Endometrial microvascular endothelial cells (primary cell): ENCODE results near the gene ANKS1B. TPM values are rescaled to one million over a fixed set of nuclear protein-coding genes. Genes with fewer than 3 reads are reported as not detected.
"Not testable (repeated sequence)": the region's sequence is repeated elsewhere in the genome, so short reads cannot be mapped to it uniquely, and the experiment has no call there.

Source experiments
- in situ Hi-C: cut with HindIII; loops from 2 replicates; pipeline ENCODE4 v1.10.0; 2017; ENCODE audit warnings: low sequenced_read_pairs, low pct_unique_long_range_greater_than_20kb; ENCODE audit errors: inconsistent ontology term
- total RNA-seq: library from RNA; depleted of rRNA; stranded (reverse); fragments of >200 nt; gene quantifications from one replicate; pipeline ENCODE4 v1.2.3, GENCODE V29; 2015; ENCODE audit errors: inconsistent ontology term

ANKS1B gene
- total RNA-seq, 1 donor from 2014 or later = not detected

DNA sequence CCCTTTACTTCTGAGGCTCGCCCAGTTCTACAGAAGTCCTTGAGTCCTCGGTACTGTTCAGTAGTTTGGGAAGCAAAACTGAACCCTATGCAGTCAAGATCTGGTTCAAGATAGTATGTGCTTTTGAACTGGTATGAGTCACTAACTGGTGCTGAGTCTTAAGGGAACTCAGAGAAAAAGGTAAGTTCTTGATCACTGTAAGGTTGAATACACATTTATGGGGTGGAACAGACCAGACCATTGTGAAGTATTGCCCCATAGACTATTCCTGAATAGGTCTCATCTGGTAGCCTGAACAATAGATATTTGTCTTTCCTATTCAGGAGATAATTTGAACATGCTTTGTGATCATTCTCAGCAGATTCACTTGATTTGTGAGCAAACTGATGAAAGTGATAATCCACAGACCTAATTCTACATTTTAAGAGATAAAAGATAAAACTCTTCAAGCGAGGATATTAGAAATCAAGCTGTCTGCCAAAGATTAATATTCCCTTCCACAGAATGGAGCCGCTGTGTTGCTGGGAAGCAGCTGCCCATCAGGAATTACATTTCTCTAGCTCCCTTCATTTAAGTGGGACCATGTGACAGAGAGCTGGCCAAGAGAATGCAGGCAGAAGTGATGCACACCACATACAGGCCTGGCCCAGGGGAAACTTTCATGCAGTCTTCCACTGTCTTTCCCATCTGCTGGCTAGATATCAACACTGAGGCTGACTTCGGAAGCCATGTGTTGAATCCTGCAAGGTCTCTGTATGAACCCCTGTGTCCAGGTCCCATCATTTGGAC is 707.0 kb downstream of the ANKS1B start:
- in situ Hi-C loops = no loop called here

DNA sequence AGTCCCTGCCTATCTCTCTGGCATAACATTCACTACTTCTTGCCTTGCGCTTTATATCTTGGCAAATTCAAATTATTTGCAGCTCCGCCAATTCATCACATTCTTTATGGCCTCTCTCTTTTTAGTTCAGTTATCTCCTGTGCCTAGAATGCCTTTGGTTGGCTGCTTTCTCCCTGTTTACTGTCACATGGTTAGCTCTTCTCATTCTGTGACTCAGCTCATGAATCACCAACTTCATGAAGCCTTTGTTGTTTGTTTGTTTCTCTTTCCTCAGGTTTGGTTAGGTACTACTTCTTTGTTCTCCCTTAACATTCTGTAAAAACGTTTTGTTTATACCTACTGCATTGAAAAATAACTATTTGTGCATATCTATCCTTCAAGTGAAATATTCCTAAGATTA is 713.7 kb downstream of the ANKS1B start:
- in situ Hi-C loops = no loop called here

GRCh38 chr12:99267038-99267437 is 717.7 kb downstream of the ANKS1B start:
- in situ Hi-C loops = no loop called here

DNA sequence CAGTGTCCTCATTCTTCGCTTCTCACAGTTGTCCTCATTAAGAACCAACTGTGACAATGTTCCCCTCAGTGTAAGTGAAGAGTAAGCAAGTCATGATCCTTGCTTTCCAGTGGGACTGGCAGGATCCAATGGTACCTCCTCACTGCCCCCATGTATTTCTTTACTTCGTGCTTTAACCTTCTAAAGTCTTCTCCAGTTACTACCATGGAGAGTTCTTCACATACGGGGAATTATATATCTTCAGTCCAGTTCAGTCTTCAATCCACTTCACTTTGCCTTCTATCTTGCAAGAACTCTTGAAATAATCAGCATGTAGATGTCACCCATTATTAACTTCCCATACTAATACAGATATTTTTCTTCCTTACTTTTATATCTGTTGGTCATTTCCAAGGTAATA is 719.1 kb downstream of the ANKS1B start:
- in situ Hi-C loops = no loop called here

DNA sequence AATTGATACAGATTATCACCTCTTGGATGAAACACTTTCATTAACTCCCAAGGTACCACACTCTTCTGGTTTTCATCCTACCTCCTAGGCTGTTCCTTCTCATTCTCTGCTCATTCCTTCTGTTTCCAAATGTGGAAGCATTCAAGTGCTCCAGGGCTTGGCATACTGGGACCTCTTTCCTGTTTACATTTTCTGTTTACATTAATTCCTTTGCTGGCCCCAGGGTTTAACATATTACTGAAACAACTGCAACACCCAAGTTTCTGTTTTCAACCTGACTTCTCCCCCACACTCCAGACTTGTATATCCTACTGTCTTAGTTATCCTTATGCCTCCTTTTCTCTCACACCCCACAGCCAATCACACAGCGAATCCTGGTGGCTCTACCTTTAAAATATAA is 723.5 kb downstream of the ANKS1B start:
- in situ Hi-C loops = no loop called here

- in situ Hi-C loops = no loop called here
Measured at GRCh38 chr12:99260456-99260996, 724.2 kb downstream of the ANKS1B start.

- in situ Hi-C loops = no loop called here
Measured at GRCh38 chr12:99259040-99259934, 725.4 kb downstream of the ANKS1B start.

- in situ Hi-C loops = no loop called here
Measured at GRCh38 chr12:99257672-99258071, 727.1 kb downstream of the ANKS1B start.

DNA sequence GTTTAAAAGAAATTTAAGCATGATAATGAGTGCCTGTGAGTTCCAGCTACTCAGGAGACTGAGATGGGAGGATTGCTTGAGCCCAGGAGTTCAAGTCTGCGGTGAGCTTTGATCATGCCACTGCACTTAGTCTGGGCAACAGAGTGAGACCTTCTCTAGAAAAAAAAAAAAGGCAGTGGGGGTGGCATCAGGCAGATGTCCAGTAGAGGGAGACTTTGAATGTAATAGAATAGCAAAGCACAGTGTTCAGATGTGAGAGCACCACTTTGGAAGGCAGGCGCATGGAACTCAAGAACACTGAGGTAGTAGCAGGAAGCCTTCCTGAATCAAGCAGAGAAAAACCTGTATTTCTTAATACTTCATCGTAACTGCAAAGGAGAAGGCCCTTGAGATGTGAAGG is 731.7 kb downstream of the ANKS1B start:
- in situ Hi-C loops = no loop called here

GRCh38 chr12:99250091-99250490 is 734.6 kb downstream of the ANKS1B start:
- in situ Hi-C loops = no loop called here

DNA sequence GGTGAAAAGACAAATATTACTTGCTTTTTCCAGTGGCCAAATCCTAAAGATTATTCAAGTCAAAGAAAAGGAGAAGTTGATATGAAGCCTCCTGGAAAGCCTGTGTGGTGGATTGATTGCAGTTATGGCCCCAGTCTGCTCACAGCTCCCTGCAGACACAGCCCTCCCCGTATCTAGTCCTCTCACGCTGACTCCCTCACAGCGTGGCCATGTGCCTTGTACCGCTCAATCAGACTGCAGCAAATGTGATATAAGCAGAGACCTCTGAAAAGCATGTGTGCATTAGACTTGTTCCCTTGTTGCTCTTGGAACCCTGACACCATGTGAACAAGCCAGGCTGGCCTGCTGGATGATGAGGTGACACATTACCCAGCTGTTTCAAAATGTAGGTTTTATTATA is 735.2 kb downstream of the ANKS1B start:
- in situ Hi-C loops = no loop called here

GRCh38 chr12:99237907-99238538 is 746.7 kb downstream of the ANKS1B start:
- in situ Hi-C loops = not testable (repeated sequence)

DNA sequence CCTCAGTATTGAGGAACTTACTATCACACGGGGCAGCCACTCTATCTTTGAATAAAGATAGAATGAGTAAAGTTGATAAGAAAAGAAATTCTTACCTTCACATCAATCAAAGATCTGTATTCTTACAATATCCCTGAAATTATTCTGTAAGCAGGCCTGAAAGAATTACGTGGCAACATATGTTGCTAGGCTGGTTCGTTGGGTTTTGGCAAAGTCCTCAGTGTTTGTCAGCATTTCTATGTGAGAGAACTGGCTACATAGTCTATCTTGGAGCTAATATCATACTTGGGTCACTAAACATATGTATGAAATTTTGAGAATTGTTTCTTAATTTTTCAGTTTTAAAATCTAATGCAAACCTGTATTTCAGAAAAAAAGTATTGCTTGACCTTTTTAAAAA is 749.4 kb downstream of the ANKS1B start:
- in situ Hi-C loops = no loop called here

DNA sequence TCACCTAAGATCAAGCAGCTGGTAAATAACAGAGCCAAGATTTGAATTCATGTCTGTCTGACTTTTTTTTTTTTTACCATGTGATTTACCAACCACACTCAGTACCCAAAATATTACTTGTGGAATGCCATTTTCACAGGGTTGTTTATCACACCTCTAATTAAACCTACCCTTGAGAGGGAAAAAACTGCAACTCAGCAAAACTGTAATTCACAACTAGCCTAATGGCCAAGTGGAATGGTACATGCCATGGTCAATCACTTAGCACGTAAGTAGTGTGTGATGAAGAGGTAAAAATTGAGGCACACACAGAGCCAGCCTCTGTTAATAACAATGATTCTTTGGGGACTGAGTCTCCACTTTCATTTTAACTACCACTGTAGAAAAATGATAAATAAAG is 750.0 kb downstream of the ANKS1B start:
- in situ Hi-C loops = no loop called here

DNA sequence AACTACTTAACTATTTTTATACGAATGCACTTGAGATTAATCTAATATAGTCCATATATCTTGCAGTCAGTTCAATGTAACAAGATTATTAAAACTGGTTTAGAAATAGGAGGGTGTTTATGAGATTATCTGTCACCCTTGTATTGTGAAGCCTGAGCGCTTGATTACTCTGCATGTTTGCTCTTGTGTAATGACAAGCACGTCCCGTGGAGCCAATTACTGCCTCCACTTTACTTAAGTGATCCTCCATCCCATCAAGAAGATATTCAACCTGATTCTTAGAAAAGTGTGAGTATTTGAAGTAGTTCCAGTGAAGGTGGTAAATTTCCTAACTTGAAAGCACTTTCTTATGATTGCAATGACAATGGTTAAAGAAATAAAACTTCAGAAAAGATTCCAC is 752.4 kb downstream of the ANKS1B start:
- in situ Hi-C loops = no loop called here

- in situ Hi-C loops = no loop called here
Measured at GRCh38 chr12:99231031-99231430, 753.7 kb downstream of the ANKS1B start.

DNA sequence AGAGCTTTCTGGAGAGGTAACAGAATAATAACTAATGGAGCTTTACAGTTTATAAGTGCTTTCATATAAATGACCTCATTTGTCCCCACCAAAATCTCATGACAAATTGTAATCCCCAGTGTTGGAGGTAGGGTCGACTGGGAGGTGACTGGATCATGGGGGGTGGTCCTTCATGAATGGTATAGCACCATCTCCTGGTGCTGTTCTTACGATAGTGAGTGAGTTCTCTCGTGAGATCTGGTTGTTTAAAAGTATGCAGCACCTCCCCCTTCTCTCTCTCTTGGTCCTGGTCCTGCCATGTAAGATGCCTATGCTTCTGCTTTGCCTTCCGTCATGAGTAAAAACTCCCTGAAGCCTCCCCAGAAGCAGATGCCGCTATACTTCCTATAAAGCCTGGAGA is 760.5 kb downstream of the ANKS1B start:
- in situ Hi-C loops = no loop called here

GRCh38 chr12:99223579-99223978 is 761.2 kb downstream of the ANKS1B start:
- in situ Hi-C loops = no loop called here

- in situ Hi-C loops = no loop called here
Measured at GRCh38 chr12:99213047-99213446, 771.7 kb downstream of the ANKS1B start.
